GM13977 (cell line): ENCODE measurements around the gene SP140.

ENCODE experiments used
- DNase-seq: peaks from one replicate; pipeline ENCODE4 v3.0.0; 2012; ENCODE audit warnings: low spot score
- CTCF ChIP-seq: IDR thresholded peaks from 2 replicates; pipeline ENCODE4 v1.5.1; 2012; ENCODE audit warnings: mild to moderate bottlenecking, control low read depth; ENCODE audit not compliant: insufficient read depth; ENCODE audit errors: extremely low read depth, missing control alignments
- in situ Hi-C: fragments of 300-500 bp; cut with MboI; formaldehyde crosslinking; loops from one replicate; pipeline ENCODE4 v1.12.0; 2022; ENCODE audit warnings: low sequenced_read_pairs, low pct_unique_long_range_greater_than_20kb, mixed read lengths, inconsistent platforms; ENCODE audit not compliant: unreplicated experiment

The SP140 gene

GRCh38 chr2:230312638-230313037, 87.1 kb downstream of the SP140 start:
- in situ Hi-C loops: no loop called here
- DNase-seq: no peak
- TF ChIP-seq CTCF: no peak

- TF ChIP-seq CTCF: no peak
- in situ Hi-C loops: no loop called here
- no peak for DNase-seq
These were observed 91.8 kb downstream of the SP140 start for GRCh38 chr2:230317366-230317765.

- TF ChIP-seq CTCF: no peak
- in situ Hi-C loops: no loop called here
- DNase-seq: peak; percentile 62
These were observed 92.9 kb downstream of the SP140 start for GRCh38 chr2:230318190-230319121.

- in situ Hi-C loops: no loop called here
- DNase-seq: peak; percentile 58
- TF ChIP-seq CTCF: no peak
These were observed 93.8 kb downstream of the SP140 start for GRCh38 chr2:230319211-230319862.

GRCh38 chr2:230321031-230321430, 95.5 kb downstream of the SP140 start:
- DNase-seq: no peak
- in situ Hi-C loops: no loop called here
- TF ChIP-seq CTCF: no peak

GRCh38 chr2:230322561-230323384, 97.2 kb downstream of the SP140 start:
- peak; percentile 28 for TF ChIP-seq CTCF
- in situ Hi-C loops: no loop called here
- no peak for DNase-seq
